Stimulated activated effector memory CD8-positive, alpha-beta T cell treated with anti-CD3 and anti-CD28 coated beads, Interleukin-12 subunit alpha, Interleukin-12 subunit beta, amount 100 ng/mL, for 72 hours (primary cell): Measurements from ENCODE around the gene LITAF.

ENCODE experiments used
- ATAC-seq: fragments of 150-1000 bp; cut with Tn5 transposase; 2 replicates; pipeline ENCODE4 v1.10.0; 2021
- DNase-seq, 2 donors: peaks; one replicate each; pipeline ENCODE4 v3.0.0; 2021 to 2022; ENCODE audit warnings: low spot score in 2 of 2
- H3K27ac Mint-ChIP-seq: one replicate; pipeline ENCODE4 v1.8.0; 2022; ENCODE audit warnings: mild to moderate bottlenecking, mixed read lengths
- H3K36me3 Mint-ChIP-seq: one replicate; pipeline ENCODE4 v1.8.0; 2022; ENCODE audit warnings: mild to moderate bottlenecking, mixed read lengths
- H3K4me1 Mint-ChIP-seq: one replicate; pipeline ENCODE4 v1.8.0; 2022; ENCODE audit warnings: mixed read lengths
- H3K4me3 Mint-ChIP-seq: one replicate; pipeline ENCODE4 v1.8.0; 2022; ENCODE audit warnings: mild to moderate bottlenecking, mixed read lengths
- H3K9me3 Mint-ChIP-seq: one replicate; pipeline ENCODE4 v1.8.0; 2022; ENCODE audit warnings: mixed read lengths

LITAF gene

DNA sequence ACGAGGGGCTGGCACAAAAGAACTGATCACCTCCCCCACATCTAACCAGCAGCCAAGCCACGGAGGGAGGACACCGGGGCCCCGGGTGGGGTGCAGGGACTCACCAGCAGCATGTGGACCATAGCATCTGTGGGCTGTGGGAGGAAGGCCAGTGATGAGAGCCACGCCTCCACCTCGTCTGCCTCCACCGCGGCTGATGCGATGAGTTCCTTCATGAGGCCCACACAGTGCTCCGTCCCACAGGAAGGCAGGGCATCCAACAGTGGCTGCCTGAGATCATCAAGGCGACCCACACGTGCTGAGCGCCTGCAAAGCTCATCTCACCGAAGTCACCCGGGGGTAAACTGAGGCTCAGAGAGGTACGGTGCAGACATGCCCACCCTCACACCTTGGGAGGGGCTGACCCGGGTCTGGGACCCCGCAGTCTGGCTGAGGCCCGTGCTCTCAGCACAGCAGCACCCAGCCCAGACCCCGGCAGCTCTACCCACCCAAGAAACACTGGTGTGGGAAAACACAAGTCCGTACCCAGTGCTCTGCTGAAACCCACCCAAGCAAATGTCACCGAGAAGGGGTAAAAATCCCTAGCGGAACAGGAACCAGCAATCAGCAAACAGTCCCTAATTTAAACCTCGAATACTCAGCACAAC, 85.9 kb downstream of the LITAF start:
- DNase-seq: no peak
- Mint-ChIP-seq H3K36me3 (no peaks in the 10 kb centered on the region), H3K27ac (no peak overlapping the region), H3K9me3 (no peaks in the 10 kb centered on the region), H3K4me1 (peaks cover 10% of the 10 kb centered on the region), H3K4me3 (no peak overlapping the region)
- ATAC-seq: no peak

DNA sequence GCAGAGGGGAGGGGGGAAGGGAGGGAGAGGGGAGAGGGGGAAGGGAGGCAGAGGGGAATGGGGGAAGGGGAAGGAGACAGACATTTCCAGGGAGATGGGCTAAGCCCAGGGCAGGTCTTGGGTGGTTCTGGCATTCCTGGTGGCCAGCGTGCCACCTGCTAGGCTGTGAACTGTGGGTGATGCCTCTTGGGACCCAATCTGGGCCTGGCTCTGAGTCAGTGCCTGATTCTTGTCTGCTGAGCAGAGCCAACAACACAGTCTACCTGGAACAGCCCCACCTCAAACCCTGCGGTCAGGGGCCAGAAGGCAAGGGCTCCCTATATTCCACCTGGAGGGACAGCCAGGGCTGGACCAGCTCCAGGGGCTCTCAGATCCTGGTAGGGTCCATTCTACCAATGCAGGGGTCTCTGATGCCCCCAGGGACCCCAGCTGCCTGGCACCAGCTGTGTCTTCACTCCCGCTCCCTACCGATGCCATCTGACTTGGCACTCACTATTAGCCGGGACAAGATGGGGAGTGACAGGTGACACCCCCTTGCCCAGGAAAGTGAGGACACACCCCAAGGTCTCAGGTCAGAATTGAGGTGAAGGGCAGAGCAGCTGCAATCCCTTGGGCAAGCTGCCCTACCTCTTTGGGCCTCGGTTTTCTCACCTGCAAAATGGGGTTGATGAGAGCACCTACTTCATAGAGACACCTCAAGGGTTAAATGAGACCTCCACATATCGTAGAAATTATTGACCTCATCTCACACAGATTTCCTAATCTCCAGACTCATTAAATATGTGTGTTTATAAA, 87.2 kb downstream of the LITAF start:
- H3K27ac Mint-ChIP-seq: no peak overlapping the region
- no peaks in the 10 kb centered on the region for H3K9me3 Mint-ChIP-seq
- H3K36me3 Mint-ChIP-seq: no peaks in the 10 kb centered on the region
- ATAC-seq (no peak), DNase-seq (no peak)
- peaks cover 18% of the 10 kb centered on the region for H3K4me1 Mint-ChIP-seq
- no peak overlapping the region for H3K4me3 Mint-ChIP-seq

DNA sequence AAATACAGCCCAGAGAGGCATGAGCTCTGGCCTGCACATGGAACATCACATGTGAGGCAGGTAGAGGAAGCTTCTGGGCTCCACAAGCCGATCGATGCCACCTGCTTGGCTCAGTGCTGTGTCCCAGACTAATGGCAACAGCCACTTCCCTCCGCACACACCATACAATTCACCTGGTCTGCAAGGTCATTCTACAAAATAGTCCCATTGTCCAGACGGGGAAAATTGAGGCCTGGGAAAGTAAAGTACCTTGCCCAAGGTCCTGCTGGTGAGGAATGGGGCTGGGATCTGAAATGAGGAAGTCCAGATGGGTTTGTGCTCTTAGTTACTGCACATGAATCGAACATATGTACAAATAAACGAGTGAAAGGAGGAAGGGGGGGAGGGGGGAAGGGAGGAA, 88.0 kb downstream of the LITAF start:
- no peak for ATAC-seq
- peaks cover 18% of the 10 kb centered on the region for H3K4me1 Mint-ChIP-seq
- no peaks in the 10 kb centered on the region for H3K9me3 Mint-ChIP-seq
- no peak overlapping the region for H3K27ac Mint-ChIP-seq
- no peaks in the 10 kb centered on the region for H3K36me3 Mint-ChIP-seq
- no peak for DNase-seq
- no peak overlapping the region for H3K4me3 Mint-ChIP-seq

DNA sequence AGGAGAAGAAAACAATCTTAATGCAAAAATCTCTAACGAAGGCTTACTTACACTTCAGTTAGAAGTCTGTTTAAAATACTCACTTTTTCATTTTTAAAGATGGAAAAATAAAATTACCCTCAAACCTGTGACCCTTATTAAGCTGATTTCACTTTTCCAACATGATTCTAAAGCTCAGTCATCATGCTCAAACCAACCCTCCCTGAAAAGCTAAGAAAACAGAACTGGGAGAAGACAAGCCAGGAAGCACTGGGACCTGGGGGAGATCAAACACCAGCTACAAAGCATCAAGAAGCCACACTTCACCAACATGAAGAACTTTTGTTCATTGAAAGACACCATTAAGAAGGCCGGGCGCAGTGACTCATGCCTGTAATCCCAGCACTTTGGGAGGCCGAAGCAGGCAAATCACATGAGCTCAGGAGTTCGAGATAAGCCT, 88.8 kb downstream of the LITAF start:
- Mint-ChIP-seq H3K4me3 (no peak overlapping the region), H3K36me3 (no peaks in the 10 kb centered on the region), H3K4me1 (peaks cover 18% of the 10 kb centered on the region), H3K27ac (peak overlapping the region; percentile 80), H3K9me3 (no peaks in the 10 kb centered on the region)
- ATAC-seq (no peak), DNase-seq (no peak)
